GM12878 (cell line): Measurements from ENCODE around the gene HACD4. TPM values are rescaled to one million over a fixed set of nuclear protein-coding genes. Genes with fewer than 3 reads are reported as not detected.

ENCODE experiments used
- ATAC-seq: fragments of 200-7000 bp; cut with Tn5 transposase; 3 replicates; pipeline ENCODE4 v1.9.1; 2020; ENCODE audit warnings: mild to moderate bottlenecking, moderate library complexity
- BruUV-seq: library from RNA; stranded (reverse); fragments of 400-500 nt; replicated peaks from 2 replicates; lab custom pipeline; 2021; lab: Mats Ljungman, UMichigan
- CTCF ChIA-PET: fragments of 300-600 bp; sonication (Branson Sonifier 250); formaldehyde crosslinking; extraction: SDS; loops from one replicate; lab custom pipeline; 2021; ENCODE audit warnings: inconsistent platforms; lab: Yijun Ruan, JAX
- POLR2A ChIA-PET: fragments of 350-600 bp; formaldehyde crosslinking; extraction: SDS; loops from one replicate; lab custom pipeline; 2021; ENCODE audit warnings: inconsistent platforms; lab: Charles Lee
- RAD21 ChIA-PET: fragments of 300-600 bp; sonication (Branson Sonifier 250); formaldehyde crosslinking; loops from one replicate; lab custom pipeline; 2023; ENCODE audit warnings: antibody characterized with exemption; ENCODE audit not compliant: unreplicated experiment; lab: Charles Lee
- SMC1A ChIA-PET: fragments of 300-600 bp; sonication (Branson Sonifier 250); formaldehyde crosslinking; loops from one replicate; lab custom pipeline; 2023; ENCODE audit not compliant: unreplicated experiment, uncharacterized antibody; lab: Charles Lee
- DNase-seq: peaks from one replicate; pipeline ENCODE4 v3.0.0-alpha.2; 2011; ENCODE audit warnings: low read depth, low spot score
- FAIRE-seq: peaks from 3 replicates; lab custom pipeline; 2011; peaks lifted over from hg19 to GRCh38; lab: Jason Lieb, UNC
- H2AFZ ChIP-seq: 2 replicates; pipeline ENCODE4 v1.6.0; 2011; ENCODE audit warnings: low read depth, low read length, control low read depth; ENCODE audit not compliant: control insufficient read depth
- H3K27ac ChIP-seq: 2 replicates; pipeline ENCODE4 v1.5.1; 2011; ENCODE audit warnings: control low read depth; ENCODE audit not compliant: control insufficient read depth, insufficient read depth
- H3K27me3 ChIP-seq, 2 experiments: replicated peaks in 1 of 2; 2 replicates each; pipeline versions ENCODE4 v1.6.0 to v1.6.1; 2011; ENCODE audit warnings: low read length in 1 of 2; ENCODE audit not compliant: control insufficient read depth in 2 of 2, insufficient read depth in 2 of 2
- H3K36me3 ChIP-seq, 2 experiments: 2 replicates each; pipeline ENCODE4 v1.5.1; 2011; ENCODE audit warnings: low read length in 1 of 2; ENCODE audit not compliant: control insufficient read depth in 2 of 2, insufficient read depth in 2 of 2
- H3K4me1 ChIP-seq: 2 replicates; pipeline ENCODE4 v1.6.1; 2011; ENCODE audit warnings: mild to moderate bottlenecking, low read length, moderate library complexity, mixed read lengths; ENCODE audit not compliant: control insufficient read depth, insufficient read depth
- H3K4me2 ChIP-seq: 2 replicates; pipeline ENCODE4 v1.6.0; 2011; ENCODE audit warnings: control low read depth; ENCODE audit not compliant: control insufficient read depth, insufficient read depth
- H3K4me3 ChIP-seq: fragments of 200-600 bp; sonication (generic); 2 replicates; pipeline ENCODE4 v1.5.1; 2016
- H3K79me2 ChIP-seq: 2 replicates; pipeline ENCODE4 v1.6.0; 2011; ENCODE audit warnings: low read length; ENCODE audit not compliant: control insufficient read depth, insufficient read depth
- H3K9ac ChIP-seq: 2 replicates; pipeline ENCODE4 v1.8.0; 2011; ENCODE audit warnings: low read length, control low read depth, mixed read lengths; ENCODE audit not compliant: control insufficient read depth, insufficient read depth
- H3K9me3 ChIP-seq: replicated peaks from 3 replicates; pipeline ENCODE4 v1.5.1; 2011; ENCODE audit warnings: mild to moderate bottlenecking, low read length; ENCODE audit not compliant: control insufficient read depth, insufficient read depth
- H4K20me1 ChIP-seq: 2 replicates; pipeline ENCODE4 v1.6.0; 2011; ENCODE audit not compliant: control insufficient read depth, insufficient read depth
- BACH1 ChIP-seq: fragments of 450-650 bp; IDR thresholded peaks from 2 replicates; pipeline ENCODE4 v1.6.1; 2017; ENCODE audit warnings: mild to moderate bottlenecking, borderline replicate concordance
- CREB1 ChIP-seq: IDR thresholded peaks from 2 replicates; pipeline ENCODE4 v1.6.1; 2012; ENCODE audit warnings: low read depth, mild to moderate bottlenecking, inconsistent platforms
- ETV6 ChIP-seq, 2 experiments: fragments of 450-650 bp in 1 of 2; IDR thresholded peaks in 1 of 2; conservative IDR thresholded peaks in 1 of 2; 2 replicates each; pipeline ENCODE4 v1.6.1; 2014; ENCODE audit warnings: antibody characterized with exemption in 1 of 2, borderline replicate concordance in 1 of 2, low read depth in 1 of 2, mild to moderate bottlenecking in 1 of 2, moderate library complexity in 1 of 2
- MEF2A ChIP-seq: IDR thresholded peaks from 2 replicates; pipeline ENCODE4 v1.6.1; 2011; ENCODE audit warnings: low read depth, mild to moderate bottlenecking, low read length, moderate library complexity; ENCODE audit not compliant: insufficient read depth
- MYB ChIP-seq: fragments of 150-350 bp; IDR thresholded peaks from 2 replicates; pipeline ENCODE4 v1.6.1; 2014; ENCODE audit warnings: mild to moderate bottlenecking, low read depth, low read length, borderline replicate concordance
- PRDM15 ChIP-seq: fragments of 450-650 bp; formaldehyde crosslinking; IDR thresholded peaks from 2 replicates; pipeline ENCODE4 v1.4.0; 2020; ENCODE audit warnings: mild to moderate bottlenecking, moderate library complexity
- ZBTB11 ChIP-seq: fragments of 450-650 bp; formaldehyde crosslinking; IDR thresholded peaks from 2 replicates; pipeline ENCODE4 v1.5.0; 2022; ENCODE audit warnings: mild to moderate bottlenecking, missing genetic modification characterization
- ZNF274 ChIP-seq: IDR thresholded peaks from one replicate; pipeline ENCODE4 v1.8.0; 2011; ENCODE audit not compliant: insufficient read length, insufficient read depth
- WGBS: methylation state at CpG from one replicate; pipeline ENCODE4 v1.1.6; 2016; ENCODE audit warnings: low lambda C conversion rate; ENCODE audit not compliant: insufficient replicate concordance, insufficient coverage; ENCODE audit errors: missing lambda C conversion rate; 5-methylcytosine and 5-hydroxymethylcytosine counted together
- in situ Hi-C: fragments of 300-500 bp; cut with MboI; formaldehyde crosslinking; loops from 9 replicates; pipeline ENCODE4 v1.14.3; 2018; ENCODE audit warnings: mixed read lengths
- intact Hi-C: fragments of 100-400 bp; cut with micrococcal nuclease; formaldehyde crosslinking; loops from one replicate; pipeline ENCODE4 v1.14.2; 2022; ENCODE audit not compliant: unreplicated experiment
- polyA plus RNA-seq, 11 experiments: library from polyadenylated mRNA; depleted of rRNA in 4 of 11; unstranded in 6 of 11; stranded (reverse) in 5 of 11; fragments of >200 nt; fragmentation: Nextera tagmentation in 4 of 11; fragmentation: Illumina TruSeq in 1 of 11; extraction: Ambion mirVana in 4 of 11; extraction: Trizol in 1 of 11; gene quantifications; 1 replicate in 1 of 11; 2 replicates in 10 of 11; pipeline versions ENCODE4 v1.2.1 to v1.2.3, GENCODE V29; 2011 to 2016; ENCODE audit warnings: inconsistent platforms in 2 of 11, missing spikeins in 2 of 11, low read depth in 1 of 11
- total RNA-seq, 4 experiments: library from RNA; depleted of rRNA in 3 of 4; stranded (reverse); fragments of >200 nt in 3 of 4; fragmentation: Illumina TruSeq in 1 of 4; extraction: Trizol in 1 of 4; gene quantifications; 2 replicates each; pipeline versions ENCODE4 v1.2.1 to v1.2.3, GENCODE V29; 2013 to 2021

HACD4 gene
- total and polyA plus RNA-seq, 10 of the 15 experiments (the other 5 are each of a cell fraction or from before 2014, with no cell fraction given): 3.2 to 7.6 (median 5.7) TPM

DNA sequence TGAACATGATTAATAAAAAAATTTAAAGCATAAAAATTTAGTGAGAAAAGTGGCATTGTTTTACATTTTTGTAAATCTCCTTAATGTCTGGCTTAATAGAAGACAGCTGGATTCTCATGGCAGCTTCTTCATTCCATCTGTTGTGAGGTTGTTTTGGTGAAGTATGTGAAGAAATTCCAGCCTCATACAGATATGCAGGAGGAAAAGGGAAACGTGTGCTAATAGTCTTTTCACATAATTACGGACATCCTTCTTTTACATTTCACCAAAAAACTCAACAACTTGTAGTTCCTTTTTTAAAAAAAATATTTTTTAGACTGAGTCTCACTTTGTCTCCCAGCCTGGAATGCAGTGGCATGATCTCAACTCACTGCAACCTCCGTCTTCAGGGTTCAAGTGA lies 46.9 kb downstream of the HACD4 start:
- intact Hi-C loops: no loop called here
- ChIA-PET RAD21 (no interaction called here), SMC1A (interaction anchor here (0.6 to 1.6 kb wide), 2 partner anchors 12 to 359 kb away, joined by 3 to 17 read pairs; no protein-coding TSS in a partner anchor), CTCF (interaction anchor here (0.7 to 1.0 kb wide), 2 partner anchors 43 to 126 kb away, joined by 3 to 4 read pairs; no protein-coding TSS in a partner anchor), POLR2A (interaction anchor here (0.6 kb wide), 1 partner anchor 14 kb away, joined by 3 read pairs; no protein-coding TSS in a partner anchor)
- Histone ChIP-seq H4K20me1 (no peaks in the 10 kb centered on the region), H3K27ac (no peak overlapping the region), H3K79me2 (no peaks in the 10 kb centered on the region), H3K9me3 (no peaks in the 10 kb centered on the region), H3K4me3 (no peak overlapping the region), H2AFZ (no peak overlapping the region), H3K9ac (no peak overlapping the region), H3K4me1 (peaks cover 10% of the 10 kb centered on the region), H3K27me3 (no peaks in the 10 kb centered on the region), H3K4me2 (no peak overlapping the region), H3K36me3 (peaks cover 4 to 7% of the 10 kb centered on the region in 2 experiments)
- no peak for TF ChIP-seq ZNF274
- no peak for TF ChIP-seq CREB1
- no peak for TF ChIP-seq ZBTB11
- TF ChIP-seq MYB: no peak
- no peak for TF ChIP-seq MEF2A
- no peak for TF ChIP-seq ETV6 (conservative IDR thresholded peaks at IDR 0.05 in 1 of 2, IDR thresholded peaks at IDR 0.05 in 1 of 2; ENCODE audit: borderline replicate concordance in 1 of 2, low read depth in 1 of 2)
- no peak for TF ChIP-seq BACH1
- TF ChIP-seq PRDM15 (CRISPR knock-in tag): no peak
- in situ Hi-C loops: no loop called here
- FAIRE-seq: no peak
- ATAC-seq: no peak
- 98% methylated on average over 3 of the region's 3 CpGs for WGBS
- no TSS peak for BruUV-seq
- no peak for DNase-seq
